Activated naive CD4-positive, alpha-beta T cell treated with anti-CD3 and anti-CD28 coated beads for 36 hours (primary cell): Measurements from ENCODE around the gene DCC. TPM values are rescaled to one million over a fixed set of nuclear protein-coding genes. Genes with fewer than 3 reads are reported as not detected.

Experiments used
- CTCF ChIA-PET: fragments of 350-600 bp; sonication (Branson Sonifier 250); formaldehyde crosslinking; loops from one replicate; lab custom pipeline; 2021; ENCODE audit warnings: antibody characterized with exemption; lab: Charles Lee
- DNase-seq: peaks from one replicate; pipeline ENCODE4 v3.0.0-alpha.2; 2020
- H3K27ac Mint-ChIP-seq: one replicate; pipeline ENCODE4 v1.8.0; 2021; ENCODE audit warnings: mild to moderate bottlenecking, mixed read lengths
- H3K27me3 Mint-ChIP-seq: one replicate; pipeline ENCODE4 v1.8.0; 2021; ENCODE audit warnings: low read depth, mixed read lengths
- H3K36me3 Mint-ChIP-seq: one replicate; pipeline ENCODE4 v1.8.0; 2021; ENCODE audit warnings: low read depth, mixed read lengths
- H3K4me1 Mint-ChIP-seq: one replicate; pipeline ENCODE4 v1.8.0; 2021; ENCODE audit warnings: low read depth, mixed read lengths
- H3K4me3 Mint-ChIP-seq: one replicate; pipeline ENCODE4 v1.8.0; 2021; ENCODE audit warnings: mild to moderate bottlenecking, moderate library complexity, mixed read lengths
- H3K9me3 Mint-ChIP-seq: one replicate; pipeline ENCODE4 v1.8.0; 2021; ENCODE audit warnings: mixed read lengths
- intact Hi-C: fragments of 100-400 bp; cut with micrococcal nuclease; formaldehyde crosslinking; loops from one replicate; pipeline ENCODE4 v1.15.1; 2023
- total RNA-seq, 2 experiments: library from RNA; stranded (reverse); gene quantifications; one replicate each; pipeline ENCODE4 v1.2.3, GENCODE V29; 2021

The DCC gene
- total RNA-seq, 2 experiments from 2014 or later, result not detected

- Mint-ChIP-seq H3K4me3 (no peak overlapping the region), H3K27me3 (no peaks in the 10 kb centered on the region), H3K27ac (no peak overlapping the region), H3K9me3 (peaks cover 2% of the 10 kb centered on the region), H3K4me1 (no peaks in the 10 kb centered on the region), H3K36me3 (no peaks in the 10 kb centered on the region)
- no peak for DNase-seq
- intact Hi-C loops, result no loop called here
- CTCF ChIA-PET, result interaction anchor here (0.6 kb wide), 1 partner anchor 220 kb away, joined by 3 read pairs; no protein-coding TSS in a partner anchor
These were observed 411.0 kb downstream of the DCC start for GRCh38 chr18:52750995-52751394.

GRCh38 chr18:52764316-52764715, 424.3 kb downstream of the DCC start:
- CTCF ChIA-PET, result no interaction called here
- H3K27me3 Mint-ChIP-seq, result no peaks in the 10 kb centered on the region
- no peaks in the 10 kb centered on the region for H3K4me1 Mint-ChIP-seq
- no peak overlapping the region for H3K4me3 Mint-ChIP-seq
- intact Hi-C loops, result no loop called here
- peaks cover 3% of the 10 kb centered on the region for H3K9me3 Mint-ChIP-seq
- no peak overlapping the region for H3K27ac Mint-ChIP-seq
- H3K36me3 Mint-ChIP-seq, result no peaks in the 10 kb centered on the region
- no peak for DNase-seq

- no peak overlapping the region for H3K27ac Mint-ChIP-seq
- no peak for DNase-seq
- H3K4me3 Mint-ChIP-seq, result no peak overlapping the region
- no peaks in the 10 kb centered on the region for H3K4me1 Mint-ChIP-seq
- intact Hi-C loops, result no loop called here
- H3K27me3 Mint-ChIP-seq, result no peaks in the 10 kb centered on the region
- peaks cover 3% of the 10 kb centered on the region for H3K9me3 Mint-ChIP-seq
- no peaks in the 10 kb centered on the region for H3K36me3 Mint-ChIP-seq
- CTCF ChIA-PET, result no interaction called here
These were observed 426.1 kb downstream of the DCC start for GRCh38 chr18:52766002-52766545.

GRCh38 chr18:52781113-52781512, 441.1 kb downstream of the DCC start:
- Mint-ChIP-seq H3K9me3 (peaks cover 15% of the 10 kb centered on the region), H3K4me1 (no peaks in the 10 kb centered on the region), H3K36me3 (no peaks in the 10 kb centered on the region), H3K27ac (no peak overlapping the region), H3K4me3 (no peak overlapping the region), H3K27me3 (no peaks in the 10 kb centered on the region)
- no peak for DNase-seq
- intact Hi-C loops, result no loop called here
- CTCF ChIA-PET, result no interaction called here

GRCh38 chr18:52791321-52791720, 451.3 kb downstream of the DCC start:
- H3K4me1 Mint-ChIP-seq, result no peaks in the 10 kb centered on the region
- DNase-seq, result no peak
- no peak overlapping the region for H3K27ac Mint-ChIP-seq
- no peaks in the 10 kb centered on the region for H3K27me3 Mint-ChIP-seq
- H3K9me3 Mint-ChIP-seq, result peaks cover 36% of the 10 kb centered on the region
- intact Hi-C loops, result no loop called here
- H3K4me3 Mint-ChIP-seq, result no peak overlapping the region
- CTCF ChIA-PET, result no interaction called here
- H3K36me3 Mint-ChIP-seq, result peaks cover 2% of the 10 kb centered on the region

- peaks cover 7% of the 10 kb centered on the region for H3K9me3 Mint-ChIP-seq
- no peak for DNase-seq
- H3K27ac Mint-ChIP-seq, result no peak overlapping the region
- intact Hi-C loops, result no loop called here
- H3K4me3 Mint-ChIP-seq, result no peak overlapping the region
- no peaks in the 10 kb centered on the region for H3K36me3 Mint-ChIP-seq
- no peaks in the 10 kb centered on the region for H3K4me1 Mint-ChIP-seq
- H3K27me3 Mint-ChIP-seq, result no peaks in the 10 kb centered on the region
- CTCF ChIA-PET, result no interaction called here
These were observed 472.8 kb downstream of the DCC start for GRCh38 chr18:52812834-52813233.

- intact Hi-C loops, result no loop called here
- H3K4me3 Mint-ChIP-seq, result no peak overlapping the region
- H3K9me3 Mint-ChIP-seq, result peaks cover 7% of the 10 kb centered on the region
- CTCF ChIA-PET, result no interaction called here
- no peak for DNase-seq
- no peak overlapping the region for H3K27ac Mint-ChIP-seq
- no peaks in the 10 kb centered on the region for H3K36me3 Mint-ChIP-seq
- H3K27me3 Mint-ChIP-seq, result no peaks in the 10 kb centered on the region
- no peaks in the 10 kb centered on the region for H3K4me1 Mint-ChIP-seq
These were observed 473.8 kb downstream of the DCC start for GRCh38 chr18:52813635-52814416.

- H3K36me3 Mint-ChIP-seq, result no peaks in the 10 kb centered on the region
- H3K27me3 Mint-ChIP-seq, result no peaks in the 10 kb centered on the region
- no peak overlapping the region for H3K27ac Mint-ChIP-seq
- H3K4me3 Mint-ChIP-seq, result no peak overlapping the region
- CTCF ChIA-PET, result no interaction called here
- no peaks in the 10 kb centered on the region for H3K4me1 Mint-ChIP-seq
- intact Hi-C loops, result no loop called here
- no peak for DNase-seq
- H3K9me3 Mint-ChIP-seq, result peaks cover 1% of the 10 kb centered on the region
These were observed 475.7 kb downstream of the DCC start for GRCh38 chr18:52815651-52816050.

- Mint-ChIP-seq H3K9me3 (peaks cover 1% of the 10 kb centered on the region), H3K27me3 (no peaks in the 10 kb centered on the region), H3K4me3 (no peak overlapping the region), H3K36me3 (no peaks in the 10 kb centered on the region), H3K4me1 (no peaks in the 10 kb centered on the region), H3K27ac (no peak overlapping the region)
- CTCF ChIA-PET, result no interaction called here
- intact Hi-C loops, result no loop called here
- DNase-seq, result no peak
These were observed 476.1 kb downstream of the DCC start for GRCh38 chr18:52816121-52816520.

- Mint-ChIP-seq H3K36me3 (no peaks in the 10 kb centered on the region), H3K27me3 (no peaks in the 10 kb centered on the region), H3K4me1 (no peaks in the 10 kb centered on the region), H3K4me3 (no peak overlapping the region), H3K9me3 (peaks cover 1% of the 10 kb centered on the region), H3K27ac (no peak overlapping the region)
- no peak for DNase-seq
- CTCF ChIA-PET, result interaction anchor here (0.5 kb wide), 1 partner anchor 344 kb away, joined by 3 read pairs; no protein-coding TSS in a partner anchor
- intact Hi-C loops, result no loop called here
These were observed 482.2 kb downstream of the DCC start for GRCh38 chr18:52822160-52822559.

- no peak for DNase-seq
- no peak overlapping the region for H3K27ac Mint-ChIP-seq
- CTCF ChIA-PET, result no interaction called here
- H3K36me3 Mint-ChIP-seq, result no peaks in the 10 kb centered on the region
- no peak overlapping the region for H3K4me3 Mint-ChIP-seq
- H3K4me1 Mint-ChIP-seq, result no peaks in the 10 kb centered on the region
- H3K9me3 Mint-ChIP-seq, result no peaks in the 10 kb centered on the region
- no peaks in the 10 kb centered on the region for H3K27me3 Mint-ChIP-seq
- intact Hi-C loops, result no loop called here
These were observed 484.1 kb downstream of the DCC start for GRCh38 chr18:52824126-52824525.

GRCh38 chr18:52826994-52827393, 487.0 kb downstream of the DCC start:
- no peaks in the 10 kb centered on the region for H3K36me3 Mint-ChIP-seq
- intact Hi-C loops, result no loop called here
- H3K27me3 Mint-ChIP-seq, result no peaks in the 10 kb centered on the region
- no peak overlapping the region for H3K27ac Mint-ChIP-seq
- DNase-seq, result no peak
- CTCF ChIA-PET, result no interaction called here
- no peaks in the 10 kb centered on the region for H3K4me1 Mint-ChIP-seq
- no peak overlapping the region for H3K4me3 Mint-ChIP-seq
- no peaks in the 10 kb centered on the region for H3K9me3 Mint-ChIP-seq

- Mint-ChIP-seq H3K4me3 (no peak overlapping the region), H3K9me3 (no peaks in the 10 kb centered on the region), H3K27ac (no peak overlapping the region), H3K4me1 (no peaks in the 10 kb centered on the region), H3K36me3 (no peaks in the 10 kb centered on the region), H3K27me3 (no peaks in the 10 kb centered on the region)
- CTCF ChIA-PET, result no interaction called here
- intact Hi-C loops, result no loop called here
- DNase-seq, result no peak
These were observed 489.3 kb downstream of the DCC start for GRCh38 chr18:52829320-52829719.
